HG03135 (cell line): ENCODE results near the gene CELSR3.

Experiments
- ATAC-seq: cut with Tn5 transposase; IDR thresholded peaks from one replicate; pipeline ENCODE4 v1.9.1; 2021; ENCODE audit warnings: mild to moderate bottlenecking, moderate library complexity; ENCODE audit not compliant: unreplicated experiment

The CELSR3 gene, protein sequence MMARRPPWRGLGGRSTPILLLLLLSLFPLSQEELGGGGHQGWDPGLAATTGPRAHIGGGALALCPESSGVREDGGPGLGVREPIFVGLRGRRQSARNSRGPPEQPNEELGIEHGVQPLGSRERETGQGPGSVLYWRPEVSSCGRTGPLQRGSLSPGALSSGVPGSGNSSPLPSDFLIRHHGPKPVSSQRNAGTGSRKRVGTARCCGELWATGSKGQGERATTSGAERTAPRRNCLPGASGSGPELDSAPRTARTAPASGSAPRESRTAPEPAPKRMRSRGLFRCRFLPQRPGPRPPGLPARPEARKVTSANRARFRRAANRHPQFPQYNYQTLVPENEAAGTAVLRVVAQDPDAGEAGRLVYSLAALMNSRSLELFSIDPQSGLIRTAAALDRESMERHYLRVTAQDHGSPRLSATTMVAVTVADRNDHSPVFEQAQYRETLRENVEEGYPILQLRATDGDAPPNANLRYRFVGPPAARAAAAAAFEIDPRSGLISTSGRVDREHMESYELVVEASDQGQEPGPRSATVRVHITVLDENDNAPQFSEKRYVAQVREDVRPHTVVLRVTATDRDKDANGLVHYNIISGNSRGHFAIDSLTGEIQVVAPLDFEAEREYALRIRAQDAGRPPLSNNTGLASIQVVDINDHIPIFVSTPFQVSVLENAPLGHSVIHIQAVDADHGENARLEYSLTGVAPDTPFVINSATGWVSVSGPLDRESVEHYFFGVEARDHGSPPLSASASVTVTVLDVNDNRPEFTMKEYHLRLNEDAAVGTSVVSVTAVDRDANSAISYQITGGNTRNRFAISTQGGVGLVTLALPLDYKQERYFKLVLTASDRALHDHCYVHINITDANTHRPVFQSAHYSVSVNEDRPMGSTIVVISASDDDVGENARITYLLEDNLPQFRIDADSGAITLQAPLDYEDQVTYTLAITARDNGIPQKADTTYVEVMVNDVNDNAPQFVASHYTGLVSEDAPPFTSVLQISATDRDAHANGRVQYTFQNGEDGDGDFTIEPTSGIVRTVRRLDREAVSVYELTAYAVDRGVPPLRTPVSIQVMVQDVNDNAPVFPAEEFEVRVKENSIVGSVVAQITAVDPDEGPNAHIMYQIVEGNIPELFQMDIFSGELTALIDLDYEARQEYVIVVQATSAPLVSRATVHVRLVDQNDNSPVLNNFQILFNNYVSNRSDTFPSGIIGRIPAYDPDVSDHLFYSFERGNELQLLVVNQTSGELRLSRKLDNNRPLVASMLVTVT (N-terminal part only)

DNA sequence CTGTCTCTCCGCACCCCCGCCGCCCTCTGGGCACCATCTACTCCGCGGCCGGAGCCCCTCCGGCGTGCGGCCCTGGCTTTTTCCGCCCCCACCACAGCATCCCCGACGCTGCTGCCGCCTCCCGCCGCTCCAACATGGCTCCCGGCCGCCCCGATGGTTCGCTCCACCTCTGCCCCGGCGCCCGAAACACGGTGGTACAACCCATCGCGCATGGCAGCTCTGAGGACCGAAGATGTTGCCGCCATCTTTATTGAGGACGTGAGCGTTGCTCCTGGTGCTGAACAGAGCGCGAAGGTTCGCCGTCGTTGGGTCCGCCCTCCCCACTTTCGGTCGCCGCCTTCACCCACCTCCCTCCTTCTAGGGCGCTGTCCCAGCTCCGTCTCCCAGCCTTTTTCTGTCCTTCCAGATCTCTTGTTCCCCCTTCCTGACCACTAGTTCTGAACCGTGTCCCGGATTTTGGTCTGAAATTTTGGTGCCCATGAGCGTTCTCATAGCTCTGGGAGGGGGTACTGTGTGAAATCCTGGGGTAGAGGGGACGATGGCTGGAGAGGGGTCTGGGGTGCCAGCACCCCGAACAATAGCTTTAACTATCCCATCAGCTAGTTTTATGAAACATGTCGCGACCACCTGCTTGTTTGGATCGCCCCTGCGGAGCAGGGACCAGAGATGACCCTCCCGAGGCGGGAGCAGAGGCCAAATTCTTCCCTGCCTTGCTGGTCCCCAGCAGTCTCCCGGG lies at the start of gene CELSR3:
Gene CELSR3 (minus strand): TSS at position 134 of the 736 bp plus-strand sequence. CDS start 252 bp downstream, outside the sequence.
- no peak for ATAC-seq

DNA sequence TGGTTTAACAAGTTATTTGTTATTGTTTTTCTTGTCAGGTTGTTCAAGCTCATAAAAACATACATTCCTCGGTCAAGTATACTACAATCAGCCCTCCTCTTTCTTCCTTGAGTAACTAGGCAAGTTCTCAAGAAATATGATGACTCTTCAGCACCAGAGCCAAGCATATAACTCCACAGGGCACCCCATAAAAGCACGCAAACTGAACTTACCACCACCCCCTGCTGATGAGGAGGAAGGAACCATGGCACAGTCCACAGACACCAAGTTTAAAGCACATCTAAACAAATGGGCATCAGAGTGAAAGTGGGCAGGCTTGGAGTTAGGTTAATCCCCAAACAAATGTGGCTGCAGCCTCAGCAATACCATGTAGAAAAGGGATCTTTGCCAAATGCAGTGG lies 49.0 kb upstream of the CELSR3 start:
- ATAC-seq: no peak

DNA sequence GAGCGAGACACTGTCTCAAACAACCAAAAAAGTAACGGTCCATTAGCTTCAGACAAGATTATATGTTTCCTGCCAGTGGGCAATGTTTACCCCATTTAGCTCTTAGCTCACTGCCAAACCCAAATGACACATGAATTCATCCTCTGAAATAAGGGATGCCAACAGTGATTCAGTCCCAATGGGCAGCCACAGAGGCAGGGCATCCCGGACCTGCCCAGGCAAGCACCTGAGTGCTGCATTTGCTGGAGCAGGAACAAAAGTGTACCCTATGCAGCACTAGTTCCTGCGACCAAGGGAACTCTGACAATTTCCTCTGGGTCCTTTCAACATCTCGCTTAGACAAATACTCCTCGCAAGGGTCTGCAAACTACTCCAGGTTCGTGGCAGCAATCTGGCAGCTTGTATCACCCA lies 46.4 kb upstream of the CELSR3 start:
- ATAC-seq: no peak

DNA sequence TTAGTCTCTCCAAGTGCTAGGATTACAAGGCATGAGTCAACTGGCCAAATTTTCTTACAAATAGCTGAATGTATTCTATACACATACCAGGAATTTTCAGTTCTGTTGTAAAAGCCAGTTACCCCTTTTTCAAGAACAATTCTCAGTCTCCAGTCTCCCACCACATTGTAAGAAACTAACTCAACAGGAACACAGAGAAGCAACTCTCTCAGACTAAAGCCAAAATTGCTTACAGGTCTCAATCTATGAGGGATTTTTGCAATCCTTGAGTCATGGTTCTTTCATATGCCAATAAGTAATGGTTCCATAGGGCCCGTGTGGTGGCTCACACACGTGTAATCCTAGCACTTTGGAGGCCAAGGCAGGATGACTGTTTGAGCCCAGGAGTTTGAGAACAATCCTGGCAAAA lies 45.8 kb upstream of the CELSR3 start:
- ATAC-seq: no peak

DNA sequence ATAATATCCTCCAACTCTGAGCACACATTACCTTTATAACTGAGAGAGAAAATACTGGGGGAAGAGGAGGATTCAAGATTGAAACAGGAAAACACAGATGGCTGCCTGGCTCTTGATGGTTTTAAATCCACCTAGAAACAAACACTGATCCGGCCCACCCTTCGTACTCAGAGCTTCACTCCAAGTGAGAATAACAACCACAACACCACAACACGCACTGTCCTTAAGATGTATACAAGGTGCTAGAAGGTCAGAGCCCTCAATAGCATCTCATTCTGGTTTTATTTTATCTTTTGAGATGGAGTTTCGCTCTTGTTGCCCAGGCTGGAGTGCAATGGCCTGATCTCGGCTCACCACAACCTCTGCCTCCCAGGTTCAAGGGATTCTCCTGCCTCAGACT lies 44.5 kb upstream of the CELSR3 start:
- no peak for ATAC-seq

DNA sequence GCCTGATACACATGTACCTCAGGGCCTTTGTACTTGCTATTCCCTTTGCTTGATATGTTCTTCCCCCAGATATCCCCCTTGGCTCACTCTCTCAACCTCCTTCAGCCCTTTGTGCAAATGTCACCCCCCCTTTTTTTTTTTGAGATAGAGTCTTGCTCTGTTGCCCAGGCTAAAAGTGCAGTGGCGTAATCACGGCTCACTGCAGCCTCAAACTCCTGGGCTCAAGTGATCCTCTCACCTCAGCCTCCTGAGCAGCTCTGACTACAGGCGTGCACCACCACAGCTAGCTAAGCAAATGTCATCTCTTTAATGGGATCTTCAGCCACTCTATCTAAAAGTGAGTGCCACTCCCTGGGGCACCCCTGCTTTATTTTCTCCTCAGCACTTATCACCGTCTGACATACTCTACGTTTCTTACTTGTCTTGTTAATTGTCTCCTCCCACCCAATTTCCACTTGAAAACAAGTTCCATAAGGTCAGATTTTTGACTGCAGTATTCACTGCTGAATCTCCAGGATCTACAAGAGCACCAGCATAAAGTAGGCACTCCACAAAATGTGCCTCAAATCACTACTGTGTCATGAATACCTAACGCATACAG lies 39.7 kb upstream of the CELSR3 start:
- ATAC-seq: no peak

DNA sequence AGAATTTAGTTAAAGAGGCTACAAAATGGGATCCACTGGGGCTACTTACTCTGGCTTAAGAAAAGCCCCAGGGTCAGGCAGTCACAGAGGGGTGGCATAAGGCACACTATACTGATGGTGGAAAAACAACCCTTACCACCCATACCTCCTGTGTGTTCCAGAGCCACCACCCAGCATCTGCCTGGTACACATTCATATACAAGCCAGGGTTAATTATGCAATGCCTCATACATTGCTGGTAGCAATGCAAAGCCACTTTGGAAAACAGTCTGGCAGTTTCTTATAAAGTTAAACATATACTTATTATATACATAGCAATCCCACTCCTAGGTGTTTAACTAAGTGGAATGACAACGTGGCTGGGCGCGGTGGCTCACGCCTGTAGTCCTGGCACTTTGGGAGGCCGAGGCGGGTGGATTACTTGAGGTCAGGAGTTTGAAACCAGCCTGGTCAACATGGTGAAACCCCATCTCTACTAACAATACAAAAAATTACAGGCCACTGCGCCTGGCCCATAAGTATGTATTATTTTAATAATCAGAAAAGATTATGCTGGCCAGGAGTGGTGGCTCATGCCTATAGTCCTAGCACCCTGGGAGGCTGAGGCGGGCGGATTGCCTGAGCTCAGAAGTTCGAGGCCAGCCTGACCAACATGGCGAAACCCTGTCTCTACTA lies 38.2 kb upstream of the CELSR3 start:
- no peak for ATAC-seq

DNA sequence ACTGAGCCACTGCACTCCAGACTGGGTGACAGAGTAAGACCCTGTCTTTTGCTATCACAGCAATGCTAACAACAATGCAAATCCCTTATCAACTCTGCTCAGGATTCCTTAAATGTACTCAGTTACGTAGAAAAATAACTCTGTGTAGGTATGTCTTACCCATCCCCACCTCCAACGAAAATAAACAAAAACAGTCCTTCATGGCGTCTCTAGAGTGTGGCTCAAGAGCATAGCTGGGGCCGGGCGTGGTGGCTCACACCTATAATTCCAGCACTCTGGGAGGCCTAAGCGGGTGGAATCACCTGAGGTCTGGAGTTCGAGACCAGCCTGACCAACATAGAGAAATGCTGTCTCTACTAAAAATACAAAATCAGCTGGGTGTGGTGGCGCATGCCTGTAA lies 36.2 kb upstream of the CELSR3 start:
- no peak for ATAC-seq

DNA sequence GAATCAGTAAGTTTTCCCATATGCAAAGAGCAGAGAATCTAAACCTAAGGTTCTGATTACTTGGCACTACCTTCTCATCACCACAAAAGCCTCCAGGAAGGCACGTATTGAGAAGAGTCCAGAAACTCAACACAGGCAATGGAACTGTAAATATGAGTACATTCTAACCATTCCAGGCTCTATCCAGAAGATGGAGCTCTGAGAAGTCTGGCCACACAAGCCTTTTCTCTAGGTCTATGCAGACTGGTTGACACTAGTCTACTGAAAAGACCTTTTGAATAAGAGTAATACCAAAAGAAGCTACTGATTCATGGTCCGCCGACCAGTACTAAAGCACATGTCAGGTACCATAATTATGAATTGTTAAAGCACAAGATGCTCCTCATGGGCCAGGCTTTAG lies 35.3 kb upstream of the CELSR3 start:
- ATAC-seq: no peak

DNA sequence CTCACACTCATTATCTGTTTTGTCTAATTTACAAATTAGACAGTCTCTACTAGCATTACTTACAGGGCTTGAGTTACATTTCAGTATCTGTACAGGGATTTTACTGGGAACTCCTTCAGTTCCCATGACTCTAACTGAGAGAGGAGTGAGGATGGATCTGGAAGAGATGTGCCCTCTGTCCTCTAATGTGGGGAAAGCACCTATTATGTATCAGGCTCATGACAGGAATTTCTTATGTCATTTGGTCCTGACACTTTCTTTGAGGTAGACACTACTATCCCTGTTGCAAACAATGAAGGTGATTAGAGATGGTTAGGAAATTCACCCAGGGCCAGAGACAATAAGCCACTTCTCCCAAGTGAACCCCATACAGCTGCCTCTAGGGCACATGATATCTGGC lies 33.9 kb upstream of the CELSR3 start:
- ATAC-seq: no peak

DNA sequence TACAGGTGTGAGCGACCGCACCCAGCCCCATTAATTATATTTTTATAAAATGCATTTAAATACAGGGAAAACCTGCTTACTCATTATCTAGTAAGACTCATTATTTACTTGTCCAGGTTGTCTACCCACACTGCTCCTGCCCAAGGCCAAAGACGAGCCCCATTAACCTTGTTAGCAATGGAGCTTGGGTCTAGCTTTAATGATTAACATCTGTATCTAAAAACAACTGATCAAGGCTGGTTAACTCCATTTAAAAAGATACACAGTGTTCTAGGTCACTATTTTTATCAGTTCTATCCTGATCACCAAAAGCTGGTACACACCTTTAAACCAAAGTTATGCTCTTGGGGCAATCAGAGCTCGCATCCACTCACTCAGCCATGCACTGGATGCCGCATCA lies 33.5 kb upstream of the CELSR3 start:
- ATAC-seq: no peak

DNA sequence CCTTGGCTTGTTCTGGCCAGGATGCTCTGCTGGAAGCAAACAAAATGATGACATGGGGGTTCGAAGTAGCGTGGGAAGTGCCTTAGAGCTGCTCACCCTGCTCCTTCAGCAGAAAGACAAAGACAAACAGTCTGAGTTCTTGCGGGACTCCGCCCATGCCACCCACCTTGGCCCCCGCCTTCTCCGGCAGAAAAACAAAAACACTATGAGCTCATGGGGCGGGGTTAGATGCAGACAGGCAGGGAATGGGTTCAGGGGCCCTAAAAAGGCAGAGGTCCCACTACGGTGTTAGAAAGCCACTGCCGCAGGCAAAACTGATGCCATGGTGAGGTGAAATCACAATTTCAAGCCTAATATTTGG lies 32.7 kb upstream of the CELSR3 start:
- no peak for ATAC-seq

DNA sequence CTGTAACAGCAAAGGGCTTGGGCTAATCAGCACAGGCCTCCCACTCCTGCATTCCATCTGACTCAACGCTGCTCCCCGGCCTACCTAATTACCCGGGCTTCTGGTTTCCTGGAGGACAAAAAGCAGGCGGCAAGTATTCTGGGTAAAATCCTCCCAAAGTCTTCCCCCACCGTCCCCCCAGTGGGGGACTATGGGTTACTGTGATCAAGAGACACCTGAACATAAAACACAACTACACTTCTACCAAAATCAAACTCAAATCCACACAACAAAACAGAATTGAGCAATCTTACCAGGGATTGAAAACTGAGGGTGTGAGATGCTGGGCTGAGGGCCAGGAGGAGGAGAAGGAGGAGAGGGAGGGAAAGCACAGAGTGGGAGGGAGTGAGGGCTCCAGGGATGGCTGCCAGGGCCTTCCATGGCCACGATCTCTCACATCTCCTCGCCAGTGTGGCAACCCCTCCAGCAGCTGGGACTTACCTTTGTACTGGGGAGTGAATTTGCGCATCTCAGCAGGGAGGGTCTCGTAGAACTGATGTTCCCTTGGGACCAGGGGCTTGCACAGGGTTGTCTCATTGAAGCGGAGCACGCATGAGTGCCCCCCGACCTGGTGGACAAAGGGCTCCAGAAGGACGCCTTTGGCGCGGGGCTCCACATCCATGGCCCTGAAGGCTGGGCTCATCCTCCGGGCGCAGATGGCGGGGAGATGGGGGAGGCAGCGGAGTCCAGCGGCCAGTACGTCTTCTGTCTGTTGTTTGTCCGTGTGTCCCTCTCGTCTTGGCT lies 32.1 kb upstream of the CELSR3 start:
- ATAC-seq: no peak

DNA sequence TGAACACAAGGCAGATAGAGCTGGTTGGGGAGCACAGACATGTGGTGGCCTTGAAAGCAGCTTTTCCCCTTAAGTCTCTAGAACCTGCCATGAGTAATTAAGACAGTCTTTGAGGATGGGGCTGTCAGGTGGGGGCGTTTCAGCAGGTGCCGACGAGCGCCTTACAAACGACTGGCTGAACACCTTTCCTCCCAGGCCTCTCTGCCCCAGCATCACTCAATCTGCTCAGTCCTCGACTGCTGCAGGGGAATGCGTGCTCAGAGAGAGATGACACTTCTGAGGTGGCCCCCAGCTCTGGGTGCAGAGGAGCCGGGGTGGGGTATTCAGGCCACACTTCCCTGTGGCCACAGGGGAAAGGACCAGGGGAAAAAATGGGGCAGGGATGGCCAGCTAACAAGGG lies 31.1 kb upstream of the CELSR3 start:
- ATAC-seq: no peak

DNA sequence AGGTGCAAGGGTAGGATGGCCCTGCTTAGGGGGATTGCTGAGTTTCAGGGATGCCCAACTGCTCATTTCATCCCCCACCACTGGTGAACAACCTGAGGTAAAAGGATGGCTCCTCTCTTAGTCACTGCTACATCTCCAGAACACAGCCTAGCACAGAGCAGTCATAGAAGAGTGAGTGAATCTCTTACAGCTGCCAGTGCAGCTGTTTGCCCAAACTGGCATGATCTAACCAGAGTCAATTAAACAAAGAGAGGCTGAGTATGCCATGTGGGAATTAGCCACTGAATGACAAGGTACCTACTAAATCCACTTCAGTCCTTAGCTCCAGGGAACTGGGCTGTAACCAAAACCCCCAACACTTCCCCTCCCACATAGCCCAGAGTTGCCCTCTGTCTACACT lies 29.9 kb upstream of the CELSR3 start:
- ATAC-seq: no peak

DNA sequence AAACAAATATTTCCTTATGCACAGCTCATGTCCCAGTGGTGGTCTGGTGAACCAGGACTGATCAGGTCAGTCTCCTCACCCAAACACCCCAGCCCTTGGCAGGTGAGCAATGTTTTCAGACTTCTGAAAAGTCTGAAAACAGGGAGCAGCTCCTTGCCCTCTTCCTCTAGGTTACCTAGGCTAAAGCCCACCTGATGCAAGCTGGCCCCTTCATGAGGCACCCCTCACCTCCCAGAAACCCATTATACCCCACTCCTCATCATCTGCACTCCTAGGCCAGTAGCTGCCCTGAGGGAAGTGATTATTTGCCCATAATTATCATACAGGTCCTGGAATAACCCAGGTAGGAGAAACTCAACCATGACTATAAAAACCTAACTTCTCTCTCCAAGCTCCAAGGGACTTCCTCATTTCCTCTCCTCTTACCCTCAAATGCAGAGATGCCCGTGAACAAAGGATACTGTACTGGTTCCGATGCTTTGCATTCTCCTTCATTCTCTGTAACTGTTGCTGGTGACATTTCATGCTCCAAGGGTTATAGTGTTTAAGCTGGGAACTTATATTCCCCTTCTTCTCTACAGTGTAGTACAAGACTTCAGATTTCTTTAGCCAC lies 28.3 kb upstream of the CELSR3 start:
- no peak for ATAC-seq

DNA sequence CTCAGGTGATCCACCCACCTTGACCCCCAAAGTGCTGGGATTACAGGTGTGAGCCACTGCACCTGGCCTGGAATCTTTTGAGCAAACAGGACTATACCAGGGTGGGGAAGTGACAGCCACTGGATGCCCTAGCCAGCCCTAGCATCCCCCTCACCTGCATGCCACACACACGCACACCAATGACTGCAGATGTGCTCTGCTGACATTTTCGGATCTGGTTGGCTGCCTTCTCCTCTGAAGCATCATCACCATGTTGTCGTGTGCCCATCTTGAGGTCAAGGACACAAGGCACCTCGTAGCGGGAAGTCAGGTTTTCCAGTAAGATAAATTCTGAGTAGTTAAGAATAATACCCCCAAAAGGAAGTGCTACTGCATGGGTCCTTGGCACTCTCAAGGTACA lies 26.7 kb upstream of the CELSR3 start:
- no peak for ATAC-seq

DNA sequence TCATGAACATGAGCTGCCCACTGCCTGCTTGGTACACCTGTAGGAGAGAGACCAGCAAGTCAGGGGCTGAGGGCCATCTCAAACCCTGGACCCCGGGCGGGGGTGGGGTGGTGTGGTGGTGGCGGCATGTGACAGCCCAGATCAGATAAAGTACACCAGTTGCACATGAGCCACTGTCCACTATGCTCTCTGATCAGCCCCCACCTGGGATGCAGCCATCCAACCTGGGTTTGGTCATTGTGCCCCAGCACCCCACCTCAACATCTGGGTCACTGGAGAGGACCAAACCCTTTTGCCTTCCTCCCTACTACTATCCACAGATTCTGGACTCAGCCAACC lies 26.0 kb upstream of the CELSR3 start:
- no peak for ATAC-seq
